GM19023 (cell line): Measurements from ENCODE around the gene MKLN1.

Source experiments
- ATAC-seq: cut with Tn5 transposase; IDR thresholded peaks from one replicate; pipeline ENCODE4 v1.9.1; 2021; ENCODE audit warnings: mild to moderate bottlenecking, moderate library complexity; ENCODE audit not compliant: unreplicated experiment

The MKLN1 gene

GRCh38 chr7:131346885-131347592, 19.4 kb downstream of the MKLN1 start:
- ATAC-seq = no peak

- no peak for ATAC-seq
Observed at GRCh38 chr7:131352032-131352431, 24.4 kb downstream of the MKLN1 start.

- ATAC-seq = no peak
Observed at GRCh38 chr7:131354390-131354789, 26.7 kb downstream of the MKLN1 start.

- ATAC-seq = no peak
Observed at GRCh38 chr7:131355917-131356777, 28.5 kb downstream of the MKLN1 start.

- no peak for ATAC-seq
Observed at GRCh38 chr7:131357282-131357880, 29.7 kb downstream of the MKLN1 start.

- ATAC-seq = no peak
Observed at GRCh38 chr7:131358636-131359035, 31.0 kb downstream of the MKLN1 start.

- no peak for ATAC-seq
Observed at GRCh38 chr7:131359136-131359776, 31.6 kb downstream of the MKLN1 start.

- no peak for ATAC-seq
Observed at GRCh38 chr7:131363719-131364118, 36.0 kb downstream of the MKLN1 start.

GRCh38 chr7:131364767-131365344, 37.2 kb downstream of the MKLN1 start:
- no peak for ATAC-seq

- ATAC-seq = no peak
Observed at GRCh38 chr7:131365838-131366237, 38.2 kb downstream of the MKLN1 start.

- ATAC-seq = no peak
Observed at GRCh38 chr7:131369354-131369753, 41.7 kb downstream of the MKLN1 start.

GRCh38 chr7:131370523-131370968, 42.9 kb downstream of the MKLN1 start:
- ATAC-seq = no peak

GRCh38 chr7:131371411-131371810, 43.7 kb downstream of the MKLN1 start:
- ATAC-seq = no peak

GRCh38 chr7:131372554-131372953, 44.9 kb downstream of the MKLN1 start:
- ATAC-seq = no peak

GRCh38 chr7:131374821-131375220, 47.1 kb downstream of the MKLN1 start:
- no peak for ATAC-seq

- ATAC-seq = no peak
Observed at GRCh38 chr7:131381069-131381838, 53.6 kb downstream of the MKLN1 start.

GRCh38 chr7:131383417-131384285, 56.0 kb downstream of the MKLN1 start:
- no peak for ATAC-seq

- ATAC-seq = no peak
Observed at GRCh38 chr7:131384286-131384635, 56.6 kb downstream of the MKLN1 start.

- no peak for ATAC-seq
Observed at GRCh38 chr7:131385039-131385605, 57.4 kb downstream of the MKLN1 start.
